Activated CD4-positive, alpha-beta T cell treated with anti-CD3 and anti-CD28 coated beads, Interleukin-2, amount 10 ng/mL, durations not matched to agents 24 days and 14 days (primary cell): ENCODE measurements around the gene RASAL1. TPM values are rescaled to one million over a fixed set of nuclear protein-coding genes. Genes with fewer than 3 reads are reported as not detected.

ENCODE experiments used
- DNase-seq: peaks from one replicate; pipeline ENCODE4 v3.0.0; 2022
- H3K27ac Mint-ChIP-seq: one replicate; pipeline ENCODE4 v1.8.0; 2022; ENCODE audit warnings: mild to moderate bottlenecking, mixed read lengths
- H3K27me3 Mint-ChIP-seq: one replicate; pipeline ENCODE4 v1.8.0; 2022; ENCODE audit warnings: mixed read lengths
- H3K36me3 Mint-ChIP-seq: one replicate; pipeline ENCODE4 v1.8.0; 2022; ENCODE audit warnings: low read depth, mild to moderate bottlenecking, mixed read lengths
- H3K4me1 Mint-ChIP-seq: one replicate; pipeline ENCODE4 v1.8.0; 2021; ENCODE audit warnings: mixed read lengths
- H3K4me3 Mint-ChIP-seq: one replicate; pipeline ENCODE4 v1.8.0; 2022; ENCODE audit warnings: mild to moderate bottlenecking, moderate library complexity, mixed read lengths
- H3K9me3 Mint-ChIP-seq: one replicate; pipeline ENCODE4 v1.8.0; 2021; ENCODE audit warnings: mixed read lengths
- intact Hi-C: fragments of 100-400 bp; cut with micrococcal nuclease; formaldehyde crosslinking; loops from one replicate; pipeline ENCODE4 v1.15.1; 2023
- total RNA-seq: library from RNA; stranded (reverse); gene quantifications from 2 replicates; pipeline ENCODE4 v1.2.3, GENCODE V29; 2022

RASAL1 gene
- total RNA-seq, 1 donor from 2014 or later: 1.1 TPM

- Mint-ChIP-seq H3K27ac (no peak overlapping the region), H3K36me3 (no peaks in the 10 kb centered on the region), H3K4me3 (no peak overlapping the region), H3K4me1 (peaks cover 2% of the 10 kb centered on the region), H3K27me3 (no peaks in the 10 kb centered on the region), H3K9me3 (no peaks in the 10 kb centered on the region)
- intact Hi-C loops: loop anchor here (1.0 to 5.0 kb wide), 2 partner anchors 34 to 50 kb away; no protein-coding TSS in a partner anchor
- DNase-seq: no peak
Observed at GRCh38 chr12:113097716-113098440, 37.7 kb downstream of the RASAL1 start.

GRCh38 chr12:113096675-113097461 is 38.7 kb downstream of the RASAL1 start:
- H3K9me3 Mint-ChIP-seq: no peaks in the 10 kb centered on the region
- intact Hi-C loops: loop anchor here (5.0 kb wide), 1 partner anchor 35 kb away; no protein-coding TSS in a partner anchor
- no peak for DNase-seq
- no peaks in the 10 kb centered on the region for H3K27me3 Mint-ChIP-seq
- no peaks in the 10 kb centered on the region for H3K36me3 Mint-ChIP-seq
- no peak overlapping the region for H3K27ac Mint-ChIP-seq
- peaks cover 2% of the 10 kb centered on the region for H3K4me1 Mint-ChIP-seq
- H3K4me3 Mint-ChIP-seq: no peak overlapping the region

GRCh38 chr12:113095405-113095804 is 40.2 kb downstream of the RASAL1 start:
- Mint-ChIP-seq H3K36me3 (no peaks in the 10 kb centered on the region), H3K4me1 (peaks cover 2% of the 10 kb centered on the region), H3K4me3 (no peak overlapping the region), H3K27me3 (no peaks in the 10 kb centered on the region), H3K9me3 (no peaks in the 10 kb centered on the region), H3K27ac (no peak overlapping the region)
- no peak for DNase-seq
- intact Hi-C loops: loop anchor here (5.0 kb wide), 1 partner anchor 37 kb away; no protein-coding TSS in a partner anchor

- Mint-ChIP-seq H3K27me3 (no peaks in the 10 kb centered on the region), H3K4me1 (peaks cover 4% of the 10 kb centered on the region), H3K4me3 (no peak overlapping the region), H3K9me3 (no peaks in the 10 kb centered on the region), H3K36me3 (no peaks in the 10 kb centered on the region), H3K27ac (no peak overlapping the region)
- DNase-seq: no peak
- intact Hi-C loops: loop anchor here (5.0 kb wide), 2 partner anchors 38 to 192 kb away; no protein-coding TSS in a partner anchor
Observed at GRCh38 chr12:113094738-113095137, 40.8 kb downstream of the RASAL1 start.

GRCh38 chr12:113093409-113094101 is 42.0 kb downstream of the RASAL1 start:
- intact Hi-C loops: loop anchor here (5.0 kb wide), 1 partner anchor 191 kb away; no protein-coding TSS in a partner anchor
- no peak for DNase-seq
- no peaks in the 10 kb centered on the region for H3K27me3 Mint-ChIP-seq
- no peaks in the 10 kb centered on the region for H3K36me3 Mint-ChIP-seq
- H3K4me1 Mint-ChIP-seq: peaks cover 15% of the 10 kb centered on the region
- no peak overlapping the region for H3K4me3 Mint-ChIP-seq
- no peak overlapping the region for H3K27ac Mint-ChIP-seq
- no peaks in the 10 kb centered on the region for H3K9me3 Mint-ChIP-seq

- Mint-ChIP-seq H3K4me1 (peaks cover 16% of the 10 kb centered on the region), H3K27ac (no peak overlapping the region), H3K4me3 (no peak overlapping the region), H3K9me3 (no peaks in the 10 kb centered on the region), H3K27me3 (no peaks in the 10 kb centered on the region), H3K36me3 (no peaks in the 10 kb centered on the region)
- intact Hi-C loops: loop anchor here (5.0 kb wide), 1 partner anchor 191 kb away; no protein-coding TSS in a partner anchor
- DNase-seq: no peak
Observed at GRCh38 chr12:113092607-113093408, 42.8 kb downstream of the RASAL1 start.

GRCh38 chr12:113091506-113091905 is 44.1 kb downstream of the RASAL1 start:
- DNase-seq: no peak
- H3K27me3 Mint-ChIP-seq: no peaks in the 10 kb centered on the region
- H3K36me3 Mint-ChIP-seq: no peaks in the 10 kb centered on the region
- no peak overlapping the region for H3K4me3 Mint-ChIP-seq
- H3K9me3 Mint-ChIP-seq: no peaks in the 10 kb centered on the region
- H3K4me1 Mint-ChIP-seq: peaks cover 21% of the 10 kb centered on the region
- intact Hi-C loops: loop anchor here (5.0 kb wide), 1 partner anchor 189 kb away; no protein-coding TSS in a partner anchor
- H3K27ac Mint-ChIP-seq: no peak overlapping the region

GRCh38 chr12:113090740-113091139 is 44.8 kb downstream of the RASAL1 start:
- no peaks in the 10 kb centered on the region for H3K9me3 Mint-ChIP-seq
- H3K27ac Mint-ChIP-seq: no peak overlapping the region
- intact Hi-C loops: loop anchor here (5.0 kb wide), 1 partner anchor 188 kb away; no protein-coding TSS in a partner anchor
- peaks cover 26% of the 10 kb centered on the region for H3K4me1 Mint-ChIP-seq
- no peak for DNase-seq
- H3K4me3 Mint-ChIP-seq: no peak overlapping the region
- no peaks in the 10 kb centered on the region for H3K27me3 Mint-ChIP-seq
- H3K36me3 Mint-ChIP-seq: no peaks in the 10 kb centered on the region

- peak overlapping the region; percentile 39 for H3K27ac Mint-ChIP-seq
- H3K4me1 Mint-ChIP-seq: peaks cover 26% of the 10 kb centered on the region
- no peaks in the 10 kb centered on the region for H3K36me3 Mint-ChIP-seq
- intact Hi-C loops: loop anchor here (5.0 kb wide), 1 partner anchor 188 kb away; no protein-coding TSS in a partner anchor
- DNase-seq: no peak
- no peaks in the 10 kb centered on the region for H3K9me3 Mint-ChIP-seq
- H3K4me3 Mint-ChIP-seq: no peak overlapping the region
- H3K27me3 Mint-ChIP-seq: no peaks in the 10 kb centered on the region
Observed at GRCh38 chr12:113089839-113090238, 45.7 kb downstream of the RASAL1 start.

- H3K27ac Mint-ChIP-seq: peak overlapping the region; percentile 65
- no peaks in the 10 kb centered on the region for H3K9me3 Mint-ChIP-seq
- H3K4me1 Mint-ChIP-seq: peaks cover 26% of the 10 kb centered on the region
- DNase-seq: peak; percentile 78
- H3K36me3 Mint-ChIP-seq: no peaks in the 10 kb centered on the region
- intact Hi-C loops: no loop called here
- H3K27me3 Mint-ChIP-seq: no peaks in the 10 kb centered on the region
- peak overlapping the region; percentile 6 for H3K4me3 Mint-ChIP-seq
Observed at GRCh38 chr12:113088971-113089756, 46.4 kb downstream of the RASAL1 start.

GRCh38 chr12:113088037-113088436 is 47.5 kb downstream of the RASAL1 start:
- Mint-ChIP-seq H3K9me3 (no peaks in the 10 kb centered on the region), H3K4me3 (no peak overlapping the region), H3K36me3 (no peaks in the 10 kb centered on the region), H3K27ac (no peak overlapping the region), H3K27me3 (no peaks in the 10 kb centered on the region), H3K4me1 (peaks cover 26% of the 10 kb centered on the region)
- DNase-seq: no peak
- intact Hi-C loops: no loop called here

GRCh38 chr12:113087193-113087592 is 48.4 kb downstream of the RASAL1 start:
- Mint-ChIP-seq H3K4me1 (peaks cover 26% of the 10 kb centered on the region), H3K36me3 (no peaks in the 10 kb centered on the region), H3K27me3 (no peaks in the 10 kb centered on the region), H3K9me3 (no peaks in the 10 kb centered on the region), H3K27ac (peak overlapping the region; percentile 38), H3K4me3 (no peak overlapping the region)
- intact Hi-C loops: no loop called here
- no peak for DNase-seq
